HG03520 (cell line): Measurements from ENCODE around the gene RAP1GAP.

Experiments
- ATAC-seq: cut with Tn5 transposase; IDR thresholded peaks from one replicate; pipeline ENCODE4 v1.9.1; 2021; ENCODE audit warnings: mild to moderate bottlenecking, moderate library complexity; ENCODE audit not compliant: unreplicated experiment

Gene RAP1GAP

DNA sequence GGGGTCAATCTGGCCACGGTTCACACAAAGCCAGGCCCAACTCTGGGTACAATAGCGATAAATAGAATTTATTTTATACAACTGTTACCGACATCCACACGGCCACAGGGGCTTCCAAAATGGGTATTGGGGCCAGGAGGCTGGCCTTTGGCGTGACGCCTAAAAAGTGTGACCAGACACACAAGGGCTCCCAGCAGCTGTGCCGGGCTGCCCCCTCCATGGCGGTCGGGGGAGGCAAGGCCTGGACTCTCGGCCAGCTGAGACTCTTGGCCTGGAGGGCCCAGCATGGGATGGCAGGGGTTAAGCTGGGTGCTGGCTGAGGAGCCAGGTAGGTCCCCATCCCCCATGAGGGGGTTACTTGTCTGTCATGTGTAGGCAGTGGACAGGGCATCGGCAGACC is 73.0 kb downstream of the RAP1GAP start:
- ATAC-seq, result no peak

DNA sequence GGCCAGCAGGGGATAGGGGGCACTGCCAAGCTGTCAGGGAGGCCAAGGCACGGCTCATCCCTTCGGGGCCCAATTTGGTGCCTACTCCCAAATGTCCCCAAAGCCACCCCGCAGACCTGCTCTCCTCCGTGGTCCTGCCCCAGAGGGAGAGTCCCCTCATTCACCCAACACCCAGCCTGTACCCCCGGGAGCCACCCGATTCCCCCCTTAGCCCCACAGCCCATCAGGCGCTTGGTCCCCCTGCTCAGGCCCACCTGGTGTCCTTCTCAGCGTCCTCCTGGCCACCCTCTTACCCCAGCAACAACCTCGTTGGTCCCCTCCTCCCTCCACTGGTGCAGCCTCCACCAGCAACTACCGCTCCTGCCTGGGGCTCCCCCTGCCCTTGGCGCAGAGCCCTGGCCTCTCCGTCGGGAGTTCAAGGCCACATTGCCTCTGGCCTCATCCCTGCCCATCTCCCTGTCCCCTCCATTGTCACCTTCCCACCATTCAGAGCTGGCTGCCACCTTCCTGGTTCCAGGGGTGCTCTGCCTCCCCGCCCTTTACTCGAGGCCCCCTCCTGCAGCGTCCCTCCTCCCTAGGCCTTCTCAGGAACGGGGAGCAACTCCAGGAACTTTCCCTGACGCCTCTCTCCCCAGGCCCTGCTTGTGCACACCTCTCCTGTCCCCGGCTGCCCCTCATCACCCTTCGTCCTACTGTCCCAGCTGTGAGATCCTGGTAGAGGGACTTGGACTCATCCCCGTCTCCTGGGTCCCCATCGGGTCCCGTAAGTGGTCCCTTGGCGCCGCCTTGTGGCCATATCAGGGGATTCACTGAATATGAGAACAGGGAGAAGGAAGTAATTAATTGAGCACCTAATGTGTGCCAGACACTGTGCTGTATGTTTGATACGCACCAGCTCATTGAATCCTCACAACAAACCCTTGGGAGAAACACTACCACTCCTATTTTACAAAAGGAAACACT is 73.9 kb downstream of the RAP1GAP start:
- ATAC-seq, result no peak

DNA sequence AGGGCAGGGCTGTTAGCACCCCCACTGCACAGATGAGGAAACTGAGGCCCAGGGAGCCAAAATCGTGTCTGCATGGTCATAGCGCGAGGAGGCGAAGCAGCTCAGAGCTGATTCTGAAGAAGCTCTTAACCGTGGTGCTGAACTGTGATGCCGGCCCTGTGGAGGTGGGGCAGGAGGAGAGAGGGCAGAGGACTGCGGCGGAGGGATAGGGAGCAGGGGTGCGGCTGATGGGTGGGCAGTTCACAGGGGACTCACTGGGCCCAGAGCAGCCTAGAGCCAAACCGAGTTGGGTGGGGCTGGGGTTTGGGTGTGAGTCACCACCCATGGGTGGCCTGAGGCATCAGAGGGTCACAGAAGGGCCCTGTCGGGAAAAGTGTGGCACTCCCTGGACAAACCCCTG is 74.7 kb downstream of the RAP1GAP start:
- no peak for ATAC-seq

DNA sequence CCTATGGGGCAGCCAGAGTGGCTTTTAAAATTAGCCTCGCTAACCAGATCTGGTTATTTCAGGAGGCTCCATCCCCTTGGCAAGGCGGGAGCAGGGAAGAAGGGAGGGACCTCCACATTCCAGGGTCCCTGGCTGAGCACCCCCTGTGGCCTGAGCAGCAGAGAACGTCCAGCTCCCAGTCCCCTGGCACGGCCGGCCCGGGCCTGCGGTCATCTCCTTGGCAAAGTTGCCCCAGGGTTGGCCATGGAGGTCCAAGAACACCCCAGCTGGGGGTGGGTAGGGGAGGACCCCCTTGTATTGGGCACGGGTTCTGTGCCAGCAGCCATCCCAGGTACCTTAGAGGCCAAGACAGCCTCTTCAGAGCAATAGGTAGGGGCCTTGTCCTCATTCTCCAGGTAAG is 75.9 kb downstream of the RAP1GAP start:
- no peak for ATAC-seq

DNA sequence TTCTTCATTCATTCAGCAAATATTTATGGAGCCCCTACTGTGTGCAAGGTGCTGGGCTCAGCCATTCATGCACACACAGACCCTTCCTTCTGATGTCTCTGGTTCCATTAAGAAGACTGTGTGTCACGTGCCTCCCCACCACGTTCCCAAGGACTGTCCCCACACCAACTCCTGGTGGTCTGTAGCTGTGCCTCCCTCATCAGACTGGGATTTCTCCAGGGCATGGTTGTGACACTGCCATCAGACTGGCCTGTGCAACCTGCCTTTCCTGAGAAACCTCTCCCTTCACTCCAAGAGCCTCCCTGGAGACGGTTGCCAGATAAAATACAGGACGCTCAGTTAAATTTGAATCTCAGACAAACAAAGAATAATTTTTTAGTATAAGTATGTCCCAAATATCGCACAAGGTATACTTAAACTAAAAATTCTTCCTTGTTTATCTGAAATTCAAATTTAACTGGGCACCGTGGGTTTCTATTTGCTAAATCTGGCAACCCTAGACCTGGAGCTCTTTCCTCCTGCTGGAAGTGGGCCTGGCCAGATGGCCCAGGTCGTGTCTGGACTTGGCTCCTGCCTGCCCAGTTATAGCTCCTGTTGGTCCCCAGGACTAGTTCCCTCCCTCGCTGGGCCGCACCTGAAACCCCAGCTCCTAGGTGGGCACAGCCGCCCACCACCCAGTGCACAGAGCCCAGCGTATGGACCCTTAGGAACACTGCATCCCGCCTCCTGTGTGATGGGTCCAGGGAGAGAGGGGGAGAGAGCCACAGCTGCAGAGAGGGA is 76.9 kb downstream of the RAP1GAP start:
- ATAC-seq, result no peak

DNA sequence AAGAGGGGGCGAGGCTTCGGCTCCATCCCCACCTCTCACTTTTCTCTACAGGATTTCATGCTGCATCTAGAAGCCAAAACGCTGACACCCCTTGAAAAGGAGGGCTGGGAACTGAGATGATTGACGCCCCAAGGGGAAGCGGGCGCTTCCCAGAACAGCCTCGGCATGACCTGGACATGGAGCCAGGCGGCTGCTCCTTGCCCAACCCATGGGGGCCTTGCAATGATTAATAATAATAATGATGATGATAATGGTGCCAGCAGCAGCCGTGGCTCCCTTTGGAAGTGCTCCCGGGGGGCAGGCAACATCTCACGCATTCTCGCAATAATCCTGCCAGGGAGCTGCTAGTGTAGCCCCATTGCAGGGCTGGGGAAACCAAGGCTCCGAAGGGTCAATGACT is 78.2 kb downstream of the RAP1GAP start:
- no peak for ATAC-seq

DNA sequence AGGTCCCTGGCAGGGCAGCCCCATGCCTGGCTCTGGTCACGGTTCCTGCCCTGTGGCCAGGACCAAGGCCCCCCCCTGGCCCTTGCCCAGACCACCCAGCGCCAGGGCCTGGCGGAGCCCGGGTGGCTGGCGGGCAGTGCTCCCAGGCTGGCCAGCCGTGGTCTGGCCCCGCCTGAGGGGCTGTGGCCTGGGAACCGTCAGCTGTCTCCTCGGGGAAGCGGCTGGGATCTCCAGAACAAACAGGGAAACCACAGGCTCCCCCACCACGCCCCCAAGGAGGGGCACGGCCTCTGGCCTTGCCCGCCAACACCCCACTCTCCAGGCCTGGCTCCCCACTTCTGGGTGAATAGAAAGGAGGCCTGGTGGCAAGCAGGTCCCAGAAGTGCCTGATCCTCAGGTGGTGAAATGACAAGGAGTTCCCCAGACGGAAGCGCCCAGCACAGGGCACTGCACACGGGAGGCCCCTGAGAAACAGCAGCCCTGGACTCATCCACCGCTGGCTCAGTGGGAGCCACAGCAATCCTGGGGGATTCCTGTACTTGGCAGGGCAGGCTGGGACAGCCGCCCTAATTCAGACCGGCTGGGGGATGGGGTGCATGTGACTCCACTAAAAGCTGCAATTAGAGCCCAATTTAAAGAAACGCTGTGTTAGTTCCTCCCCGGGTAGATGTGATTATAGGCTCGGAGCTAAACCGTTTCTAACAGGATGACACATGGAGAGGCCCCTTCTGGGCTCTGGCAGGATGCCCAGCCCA is 78.9 kb downstream of the RAP1GAP start:
- ATAC-seq, result no peak

DNA sequence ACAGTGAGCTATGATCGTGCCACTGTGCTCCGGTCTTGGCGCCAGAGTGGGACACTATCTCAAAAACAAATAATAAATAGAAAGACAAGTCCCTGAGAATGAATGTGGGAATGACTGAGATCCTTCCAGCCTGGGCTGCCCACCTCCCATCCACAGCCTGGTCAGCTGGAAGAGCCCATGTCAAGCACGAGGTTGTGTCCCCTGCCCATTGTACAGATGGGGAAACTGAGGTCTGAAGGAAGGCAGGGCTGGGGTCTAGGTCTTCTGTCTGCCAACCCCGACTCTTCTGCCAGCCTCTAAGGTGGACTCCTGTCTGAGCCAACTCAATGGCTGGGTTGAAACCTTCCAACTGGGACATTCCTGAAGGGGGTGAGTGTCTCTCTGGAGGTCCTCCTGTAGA is 79.5 kb downstream of the RAP1GAP start:
- ATAC-seq, result no peak

DNA sequence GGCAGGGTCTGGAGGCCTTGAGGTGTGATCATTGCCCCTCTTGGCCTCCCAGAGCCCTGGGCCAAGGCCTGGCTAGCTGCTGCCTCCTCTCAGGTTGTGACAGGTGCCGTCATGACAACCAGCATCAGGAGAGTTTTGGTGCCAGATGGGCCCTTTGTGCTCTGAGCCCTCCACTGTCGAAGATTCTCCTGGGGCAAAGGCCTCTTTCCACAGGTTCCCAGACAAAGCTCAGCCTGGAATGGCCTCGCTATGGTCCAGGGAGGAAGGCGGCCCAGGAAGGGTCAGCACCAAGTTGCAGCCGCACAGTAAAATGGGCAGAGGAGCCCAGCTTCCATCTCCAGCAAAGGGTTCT is 81.6 kb downstream of the RAP1GAP start:
- ATAC-seq, result no peak

DNA sequence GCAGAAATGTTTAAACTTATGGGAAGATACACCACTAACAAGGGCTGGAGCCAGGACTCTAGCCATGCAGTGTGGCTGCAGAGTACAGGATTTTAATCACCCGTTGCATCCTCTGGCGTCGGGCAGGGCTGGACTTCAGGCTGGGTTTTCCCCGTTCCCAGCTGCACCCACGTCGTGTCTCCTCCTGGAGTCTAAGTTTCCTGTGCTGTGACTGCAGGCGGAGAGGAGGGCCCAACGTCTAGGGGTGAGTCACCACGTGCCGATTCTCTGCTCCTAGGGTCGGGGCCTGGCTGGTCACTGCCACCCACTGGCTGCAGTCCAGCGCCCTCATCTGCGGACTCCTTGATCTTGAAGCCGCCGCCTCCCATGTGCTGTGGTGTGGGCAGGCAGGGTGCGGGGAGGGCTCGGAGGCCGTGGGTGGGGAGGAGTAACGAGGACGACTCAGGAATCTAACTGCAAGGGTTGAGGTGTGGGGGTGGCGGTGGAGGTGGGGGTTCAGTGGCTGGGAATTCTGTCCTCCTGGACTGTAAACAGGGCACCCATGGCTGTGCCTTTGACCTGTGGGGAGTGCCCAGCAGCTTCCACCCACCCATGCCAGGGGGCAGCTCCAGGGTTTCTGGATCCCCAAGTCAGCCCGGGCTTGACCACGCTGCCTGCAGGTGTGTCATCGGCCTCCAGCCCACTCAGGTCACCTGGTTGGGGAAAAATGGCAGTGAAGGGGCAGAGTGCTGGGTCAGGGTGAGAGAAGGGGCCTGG is 82.1 kb downstream of the RAP1GAP start:
- no peak for ATAC-seq

DNA sequence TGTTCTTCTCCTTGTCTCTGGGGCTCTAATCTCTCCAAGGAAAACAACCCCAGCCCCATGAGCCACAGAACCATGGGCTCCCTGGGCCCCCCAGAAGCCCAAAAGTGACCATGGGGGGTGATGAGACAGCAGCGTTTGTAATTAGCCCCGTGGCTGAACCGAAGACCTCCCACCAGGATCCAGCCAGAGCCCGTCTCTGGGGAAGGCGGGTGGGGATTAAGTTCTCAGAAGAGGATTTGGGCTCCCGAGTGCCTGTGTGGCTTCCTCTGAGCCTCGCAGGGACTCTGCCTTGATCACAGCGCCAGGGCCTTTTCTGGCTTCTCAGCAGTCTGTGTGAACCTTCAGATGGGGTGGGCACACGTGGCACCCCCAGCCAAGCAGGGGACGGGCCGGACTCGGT is 82.9 kb downstream of the RAP1GAP start:
- no peak for ATAC-seq

DNA sequence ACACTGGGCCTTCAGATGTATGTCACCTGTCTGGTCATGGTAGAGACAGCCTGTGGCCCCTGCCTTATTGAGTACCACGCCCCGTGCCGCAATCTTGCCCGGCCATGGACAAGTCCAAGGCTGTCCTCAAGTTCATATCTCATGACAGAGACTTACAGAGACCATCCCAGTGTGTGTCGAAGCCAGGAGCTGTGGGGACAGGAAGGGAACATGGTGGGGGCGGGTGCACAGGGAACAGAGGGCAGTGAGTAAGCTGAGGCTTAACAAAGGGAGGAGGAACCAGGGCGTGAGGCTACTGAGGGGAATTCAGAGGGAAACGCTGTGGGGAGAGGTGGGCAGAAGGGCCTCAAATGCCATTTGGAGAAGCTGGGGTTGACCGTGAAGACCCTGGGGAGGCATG is 84.1 kb downstream of the RAP1GAP start:
- ATAC-seq, result no peak

DNA sequence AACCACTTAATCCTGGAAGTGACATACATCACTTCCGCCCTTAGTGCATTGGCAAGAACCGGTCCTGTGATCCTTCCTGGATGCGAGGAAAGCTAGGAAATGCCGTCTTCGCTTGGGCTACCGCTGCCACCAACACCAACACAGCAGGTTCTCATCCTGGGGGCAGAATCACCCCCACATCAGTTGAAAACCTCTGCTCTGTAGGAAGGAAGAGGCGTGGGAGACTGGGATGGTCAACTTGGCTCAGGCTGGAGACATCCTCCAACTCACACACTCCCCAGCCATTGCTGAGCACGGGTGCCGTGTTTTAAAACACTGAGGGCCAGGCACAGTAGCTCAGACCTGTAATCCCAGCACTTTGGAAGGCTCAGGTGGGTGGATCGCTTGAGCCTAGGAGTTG is 85.1 kb downstream of the RAP1GAP start:
- ATAC-seq, result no peak

DNA sequence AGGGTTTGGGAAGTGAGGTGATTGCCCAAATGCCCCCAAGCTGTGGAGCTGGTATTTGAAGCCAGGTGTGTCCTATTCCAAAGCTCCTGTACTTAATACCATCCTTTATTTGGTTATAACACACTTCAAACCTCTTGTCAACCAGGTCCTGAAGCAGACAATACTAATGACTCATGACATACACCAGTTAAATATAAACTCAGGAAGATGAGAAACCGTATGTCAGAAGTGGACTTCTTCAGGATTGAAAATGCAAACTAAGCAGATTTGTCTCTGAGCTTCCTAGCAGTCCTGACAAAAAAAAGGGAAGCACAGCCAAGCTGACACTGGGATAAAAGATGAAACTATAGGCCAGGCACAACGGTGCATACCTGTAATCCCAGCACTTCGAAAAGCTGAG is 89.4 kb downstream of the RAP1GAP start:
- ATAC-seq, result no peak

DNA sequence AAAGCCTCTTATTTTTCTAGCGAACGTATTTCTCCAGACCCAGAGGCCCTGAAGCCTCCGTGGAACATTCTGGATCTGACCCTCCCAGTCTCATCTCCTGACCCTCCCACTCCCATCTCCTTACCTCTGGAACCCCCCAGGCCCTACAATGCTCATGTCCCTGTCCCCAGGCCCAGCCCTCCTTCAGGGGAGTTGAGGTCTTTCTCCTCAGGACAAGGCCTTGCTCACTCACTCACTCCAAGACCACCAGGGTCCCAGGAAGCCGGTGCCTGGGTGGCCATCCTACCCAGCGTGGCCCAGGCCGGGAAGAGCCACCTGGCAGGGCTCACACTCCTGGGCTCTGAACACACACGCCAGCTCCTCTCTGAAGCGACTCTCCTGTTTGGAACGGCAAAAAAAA is 91.2 kb downstream of the RAP1GAP start:
- no peak for ATAC-seq

DNA sequence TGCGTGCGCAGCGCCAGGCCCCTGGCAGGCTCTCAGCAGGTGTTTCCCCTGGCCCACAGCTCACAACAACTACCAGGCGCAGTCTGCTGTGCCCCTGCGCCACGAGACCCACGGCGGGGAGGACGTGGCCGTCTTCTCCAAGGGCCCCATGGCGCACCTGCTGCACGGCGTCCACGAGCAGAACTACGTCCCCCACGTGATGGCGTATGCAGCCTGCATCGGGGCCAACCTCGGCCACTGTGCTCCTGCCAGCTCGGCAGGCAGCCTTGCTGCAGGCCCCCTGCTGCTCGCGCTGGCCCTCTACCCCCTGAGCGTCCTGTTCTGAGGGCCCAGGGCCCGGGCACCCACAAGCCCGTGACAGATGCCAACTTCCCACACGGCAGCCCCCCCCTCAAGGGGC is 91.8 kb downstream of the RAP1GAP start:
- no peak for ATAC-seq

DNA sequence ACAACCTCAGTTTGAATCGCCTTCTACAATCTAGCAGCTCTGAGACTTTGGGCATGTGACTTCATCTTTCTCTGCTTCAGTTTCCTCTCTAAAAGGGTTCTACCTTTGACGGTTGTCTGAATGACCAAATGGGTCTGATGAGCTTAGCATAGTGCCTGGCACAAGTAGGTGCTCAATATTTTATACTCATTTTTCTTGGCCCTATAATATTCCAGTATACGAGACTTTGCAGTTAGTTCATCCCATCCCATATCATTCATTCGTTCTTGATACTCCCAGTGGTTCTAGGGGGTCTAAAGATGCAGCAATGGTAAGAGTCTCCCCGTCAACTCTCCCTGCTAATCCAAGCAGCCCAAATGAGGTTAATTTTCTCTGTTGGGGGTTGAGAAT is 92.4 kb downstream of the RAP1GAP start:
- no peak for ATAC-seq

DNA sequence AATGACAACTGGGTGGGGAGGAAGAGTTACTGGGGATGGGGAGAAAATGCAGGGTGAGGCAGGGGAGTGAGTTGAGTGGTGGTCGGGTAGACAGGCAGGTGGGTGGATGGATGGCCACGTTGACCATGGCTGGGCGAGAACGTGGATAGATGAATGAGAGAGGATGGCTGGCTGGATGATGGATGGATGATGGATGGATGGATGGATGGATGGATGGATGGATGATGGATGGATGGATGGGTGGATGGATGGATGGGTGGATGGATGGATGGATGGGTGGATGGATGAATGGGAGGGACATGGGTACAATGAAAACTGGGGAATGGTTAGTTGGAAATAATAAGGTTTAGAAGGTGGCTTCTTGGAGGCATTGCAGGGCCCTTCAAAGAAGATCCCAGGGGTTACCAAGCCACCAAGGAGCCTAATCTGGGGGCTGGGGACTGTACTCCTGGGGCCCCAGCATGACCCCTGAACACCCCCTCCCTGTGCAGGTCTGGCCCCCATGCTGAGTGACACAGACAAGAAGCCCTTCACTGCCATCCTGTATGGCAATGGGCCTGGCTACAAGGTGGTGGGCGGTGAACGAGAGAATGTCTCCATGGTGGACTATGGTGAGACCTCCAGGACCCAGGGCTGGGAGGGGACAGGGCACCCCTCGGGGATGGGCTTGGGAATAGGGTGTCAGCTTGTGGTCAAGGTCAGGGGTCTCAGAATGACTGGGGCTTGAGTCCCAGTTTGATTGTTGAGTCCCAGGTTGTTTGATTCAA is 92.9 kb downstream of the RAP1GAP start:
- no peak for ATAC-seq

DNA sequence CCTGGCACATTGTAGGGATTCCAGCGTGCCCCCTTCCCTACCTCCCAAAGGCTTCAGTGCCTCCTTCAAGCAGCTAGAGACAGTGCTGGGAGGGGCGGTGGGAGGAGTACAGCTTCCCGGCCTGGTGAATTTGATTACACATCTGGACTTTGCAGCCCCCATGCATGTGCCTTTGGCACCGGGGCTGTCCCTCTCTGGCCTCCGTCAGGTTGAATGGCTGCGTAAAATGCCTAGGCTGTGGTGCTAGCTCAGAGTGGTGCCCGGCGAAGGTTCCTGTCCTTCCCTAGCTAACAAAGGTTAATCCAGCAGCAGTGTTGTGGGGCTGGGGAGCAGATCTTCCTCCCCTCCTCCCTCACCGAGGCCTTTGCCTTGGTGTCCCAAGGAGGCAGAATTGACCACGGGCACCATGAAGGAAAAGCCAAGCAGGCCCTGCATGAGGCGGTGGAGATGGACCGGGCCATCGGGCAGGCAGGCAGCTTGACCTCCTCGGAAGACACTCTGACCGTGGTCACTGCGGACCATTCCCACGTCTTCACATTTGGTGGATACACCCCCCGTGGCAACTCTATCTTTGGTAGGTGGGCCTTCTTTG is 93.7 kb downstream of the RAP1GAP start:
- no peak for ATAC-seq
